H1 (cell line): ENCODE results near the gene EFCAB6. TPM values are rescaled to one million over a fixed set of nuclear protein-coding genes. Genes with fewer than 3 reads are reported as not detected.

Experiments
- CTCF ChIA-PET: fragments of 300-600 bp; sonication (Branson Sonifier 250); formaldehyde crosslinking; loops from one replicate; lab custom pipeline; 2021; ENCODE audit not compliant: partially characterized antibody; lab: Charles Lee
- POLR2A ChIA-PET: fragments of 300-600 bp; sonication (Branson Sonifier 250); formaldehyde crosslinking; loops from one replicate; lab custom pipeline; 2021; ENCODE audit warnings: inconsistent platforms; ENCODE audit not compliant: partially characterized antibody; lab: Charles Lee
- DNase-seq, 2 experiments: peaks; one replicate each; pipeline versions ENCODE4 v3.0.0 to v3.0.0-alpha.2; 2010 to 2022; ENCODE audit warnings: low spot score in 2 of 2, low read depth in 1 of 2, mixed read lengths in 1 of 2
- FAIRE-seq: peaks from 2 replicates; lab custom pipeline; 2011; peaks lifted over from hg19 to GRCh38; lab: Jason Lieb, UNC
- H2AFZ ChIP-seq: 2 replicates; pipeline ENCODE4 v1.8.1; 2012; ENCODE audit warnings: low read length, inconsistent platforms
- H2AK5ac ChIP-seq: 2 replicates; pipeline ENCODE4 v1.6.1; 2013; ENCODE audit warnings: low read depth, low read length
- H2BK120ac ChIP-seq: replicated peaks from 2 replicates; pipeline ENCODE3; 2013; ENCODE audit warnings: low read depth, low read length, inconsistent platforms
- H2BK12ac ChIP-seq: 2 replicates; pipeline ENCODE4 v1.6.1; 2013; ENCODE audit warnings: low read depth, low read length
- H2BK15ac ChIP-seq: 2 replicates; pipeline ENCODE4 v1.6.1; 2013; ENCODE audit warnings: low read length
- H2BK20ac ChIP-seq: 2 replicates; pipeline ENCODE4 v1.6.1; 2013; ENCODE audit warnings: low read length
- H2BK5ac ChIP-seq: 2 replicates; pipeline ENCODE4 v1.6.1; 2013; ENCODE audit warnings: low read depth, low read length
- H3K14ac ChIP-seq: 2 replicates; pipeline ENCODE4 v1.6.1; 2013; ENCODE audit warnings: inconsistent platforms; ENCODE audit not compliant: insufficient read length
- H3K18ac ChIP-seq: 2 replicates; pipeline ENCODE4 v1.6.1; 2013; ENCODE audit warnings: low read length; ENCODE audit errors: extremely low read depth
- H3K23ac ChIP-seq: 2 replicates; pipeline ENCODE4 v1.6.1; 2013; ENCODE audit warnings: inconsistent platforms; ENCODE audit not compliant: insufficient read length
- H3K23me2 ChIP-seq: 2 replicates; pipeline ENCODE4 v1.6.1; 2013; ENCODE audit warnings: low read depth, low read length
- H3K27ac ChIP-seq: 2 replicates; pipeline ENCODE4 v1.6.1; 2011; ENCODE audit warnings: low read depth, low read length, inconsistent platforms
- H3K27me3 ChIP-seq, 4 experiments: replicated peaks in 1 of 4; 1 replicate in 1 of 4; 2 replicates in 3 of 4; pipeline versions ENCODE4 v1.6.1 to v1.8.1; 2011 to 2013; ENCODE audit warnings: low read length in 3 of 4, mild to moderate bottlenecking in 3 of 4, inconsistent platforms in 2 of 4, mixed read lengths in 2 of 4, moderate library complexity in 1 of 4; ENCODE audit not compliant: control insufficient read depth in 3 of 4, insufficient read depth in 3 of 4; ENCODE audit errors: extremely low read depth in 1 of 4
- H3K36me3 ChIP-seq, 4 experiments: 2 replicates each; pipeline versions ENCODE4 v1.6.1 to v1.8.1; 2011 to 2013; ENCODE audit warnings: mild to moderate bottlenecking in 4 of 4, low read length in 3 of 4, moderate library complexity in 2 of 4, control low read depth in 1 of 4, inconsistent platforms in 1 of 4; ENCODE audit not compliant: insufficient read depth in 4 of 4, control insufficient read depth in 2 of 4
- H3K4ac ChIP-seq: replicated peaks from 2 replicates; pipeline ENCODE3; 2013; ENCODE audit warnings: low read length, low read depth, mixed read lengths, inconsistent platforms; ENCODE audit not compliant: insufficient read length
- H3K4me1 ChIP-seq, 4 experiments: replicated peaks in 1 of 4; 1 replicate in 1 of 4; 2 replicates in 3 of 4; pipeline versions ENCODE4 v1.6.1 to v1.8.1; 2011 to 2013; ENCODE audit warnings: low read length in 3 of 4, inconsistent platforms in 2 of 4, mixed read lengths in 1 of 4; ENCODE audit not compliant: insufficient read depth in 4 of 4, control insufficient read depth in 3 of 4
- H3K4me2 ChIP-seq, 2 experiments: 2 replicates each; pipeline versions ENCODE4 v1.6.1 to v1.8.1; 2011 to 2013; ENCODE audit warnings: low read depth in 2 of 2, low read length in 2 of 2, control low read depth in 1 of 2, inconsistent platforms in 1 of 2, mild to moderate bottlenecking in 1 of 2; ENCODE audit not compliant: insufficient read depth in 1 of 2
- H3K4me3 ChIP-seq, 4 experiments: fragments of 200-600, 300-600 bp in 1 of 4; sonication (generic), shearing (Covaris generic), sonication (Bioruptor Twin) in 1 of 4; 2 replicates each; pipeline versions ENCODE4 v1.5.1 to v1.8.1; 2011 to 2016; ENCODE audit warnings: low read length in 4 of 4, low read depth in 3 of 4, control low read depth in 2 of 4, inconsistent platforms in 2 of 4, mild to moderate bottlenecking in 2 of 4, mixed read lengths in 1 of 4, moderate library complexity in 1 of 4; ENCODE audit not compliant: insufficient read depth in 2 of 4; ENCODE audit errors: extremely low read depth in 1 of 4
- H3K56ac ChIP-seq: replicated peaks from 2 replicates; pipeline ENCODE3; 2013; ENCODE audit warnings: low read depth, mild to moderate bottlenecking, mixed read lengths, low read length, inconsistent platforms; ENCODE audit not compliant: insufficient read length
- H3K79me1 ChIP-seq: 2 replicates; pipeline ENCODE4 v1.6.1; 2013; ENCODE audit warnings: low read depth, low read length, control low read depth
- H3K79me2 ChIP-seq, 2 experiments: 2 replicates each; pipeline versions ENCODE4 v1.6.1 to v1.8.1; 2012 to 2013; ENCODE audit warnings: low read length in 2 of 2, mild to moderate bottlenecking in 2 of 2, inconsistent platforms in 1 of 2; ENCODE audit not compliant: insufficient read depth in 2 of 2, control insufficient read depth in 1 of 2
- H3K9ac ChIP-seq, 4 experiments: replicated peaks in 1 of 4; 1 replicate in 1 of 4; 2 replicates in 3 of 4; pipeline versions ENCODE4 v1.6.1 to v1.8.1; 2011 to 2013; ENCODE audit warnings: low read depth in 3 of 4, low read length in 3 of 4, control low read depth in 2 of 4, mild to moderate bottlenecking in 2 of 4, moderate library complexity in 2 of 4, inconsistent platforms in 1 of 4; ENCODE audit errors: extremely low read depth in 1 of 4
- H3K9me3 ChIP-seq, 2 experiments: 2 replicates each; pipeline versions ENCODE4 v1.6.1 to v1.8.1; 2012 to 2013; ENCODE audit warnings: mild to moderate bottlenecking in 2 of 2, moderate library complexity in 2 of 2, control low read depth in 1 of 2, inconsistent platforms in 1 of 2, low read depth in 1 of 2, low read length in 1 of 2, mixed read lengths in 1 of 2; ENCODE audit not compliant: insufficient read depth in 2 of 2
- H4K20me1 ChIP-seq, 2 experiments: replicated peaks in 1 of 2; 2 replicates each; pipeline versions ENCODE3 to v1.8.1; 2011 to 2013; ENCODE audit warnings: inconsistent platforms in 2 of 2, low read length in 2 of 2, mild to moderate bottlenecking in 1 of 2; ENCODE audit not compliant: insufficient read depth in 2 of 2, control insufficient read depth in 1 of 2
- H4K5ac ChIP-seq: 2 replicates; pipeline ENCODE4 v1.6.1; 2013; ENCODE audit warnings: low read length, low read depth, mixed read lengths, inconsistent platforms; ENCODE audit not compliant: insufficient read length
- H4K8ac ChIP-seq: 2 replicates; pipeline ENCODE4 v1.8.0; 2013; ENCODE audit warnings: mild to moderate bottlenecking, moderate library complexity, low read length, inconsistent platforms; ENCODE audit not compliant: insufficient read depth; ENCODE audit errors: extremely low read depth
- H4K91ac ChIP-seq: replicated peaks from 2 replicates; pipeline ENCODE3; 2013; ENCODE audit warnings: low read length, mixed read lengths, inconsistent platforms; ENCODE audit not compliant: insufficient read length
- CHD2 ChIP-seq: IDR thresholded peaks from 2 replicates; pipeline ENCODE4 v1.6.1; 2012; ENCODE audit warnings: low read length, improper control_type of control experiment
- CREB1 ChIP-seq: IDR thresholded peaks from 2 replicates; pipeline ENCODE4 v1.6.1; 2012; ENCODE audit warnings: inconsistent platforms
- POLR2AphosphoS5 ChIP-seq: IDR thresholded peaks from 2 replicates; pipeline ENCODE4 v1.6.1; 2011; ENCODE audit warnings: low read depth, low read length
- RBBP5 ChIP-seq: IDR thresholded peaks from 2 replicates; pipeline ENCODE4 v1.7.1; 2012; ENCODE audit warnings: low read depth, mild to moderate bottlenecking, inconsistent platforms, low read length, moderate library complexity, borderline replicate concordance
- SAP30 ChIP-seq: fragments of 300-600 bp; sonication (generic); IDR thresholded peaks from 2 replicates; pipeline ENCODE4 v1.7.1; 2012; ENCODE audit warnings: low read length, moderate library complexity, mild to moderate bottlenecking, inconsistent platforms; ENCODE audit not compliant: insufficient read depth, insufficient replicate concordance
- TBP ChIP-seq: IDR thresholded peaks from 2 replicates; pipeline ENCODE4 v1.6.1; 2011; ENCODE audit warnings: low read depth, low read length, improper control_type of control experiment
- WGBS, 2 experiments: shearing (Covaris generic) in 1 of 2; methylation state at CpG; one replicate each; pipeline versions ENCODE4 v1.1.6 to v1.1.7; 2013 to 2015; ENCODE audit warnings: low lambda C conversion rate in 2 of 2, mixed read lengths in 2 of 2, inconsistent platforms in 1 of 2, low coverage in 1 of 2, missing lambda C conversion rate in 1 of 2; ENCODE audit not compliant: insufficient replicate concordance in 2 of 2, insufficient coverage in 1 of 2, insufficient read length in 1 of 2; ENCODE audit errors: extremely low coverage in 1 of 2, missing lambda C conversion rate in 1 of 2; 5-methylcytosine and 5-hydroxymethylcytosine counted together
- polyA plus RNA-seq, 7 experiments: library from polyadenylated mRNA; depleted of rRNA in 3 of 7; stranded (reverse) in 5 of 7; unstranded in 2 of 7; fragments of >200 nt in 5 of 7; fragments of 200-250 nt in 2 of 7; gene quantifications; 1 replicate in 5 of 7; 2 replicates in 1 of 7; 4 replicates in 1 of 7; pipeline versions ENCODE4 v1.2.1 to v1.2.3, GENCODE V29; 2011 to 2013; ENCODE audit warnings: missing spikeins in 2 of 7, mixed read lengths in 2 of 7
- total RNA-seq: library from RNA; stranded (reverse); fragmentation: NEBNext Ultra II Directional; extraction: Animal tissue kit (Norgen Biotek cat#: 25700); gene quantifications from 2 replicates; pipeline ENCODE4 v1.2.1, GENCODE V29; 2021

EFCAB6 gene
- total and polyA plus RNA-seq, 2 of the 8 experiments (the other 6 are each of a cell fraction or from before 2014, with no cell fraction given) = 0.32 to 1.7 TPM

DNA sequence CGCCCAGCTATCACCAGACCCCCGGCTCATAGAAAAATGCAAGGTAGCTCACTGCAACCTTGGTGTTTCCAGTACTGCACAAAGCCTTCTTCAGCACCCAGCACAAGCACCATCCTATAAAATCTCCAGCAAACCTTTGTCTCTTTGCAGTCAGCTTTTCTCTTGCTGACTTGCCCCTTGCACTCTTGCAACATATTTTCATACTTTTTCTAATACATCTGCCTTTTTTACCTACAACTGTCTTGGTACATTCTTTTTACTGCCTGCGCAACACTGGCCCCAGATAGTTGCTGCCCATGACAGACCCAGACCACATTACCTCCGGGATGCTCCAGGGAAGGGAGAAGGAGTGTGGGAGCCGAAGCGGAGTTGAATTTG lies 257.9 kb downstream of the EFCAB6 start:
- no peak overlapping the region for H2AK5ac ChIP-seq
- no peak overlapping the region for H3K4me2 ChIP-seq
- DNase-seq (no peak), FAIRE-seq (no peak)
- H3K23me2 ChIP-seq = no peaks in the 10 kb centered on the region
- H3K18ac ChIP-seq = no peak overlapping the region
- ChIA-PET CTCF (no interaction called here), POLR2A (no interaction called here)
- no peak overlapping the region for H2BK5ac ChIP-seq
- H3K4ac ChIP-seq = no peak overlapping the region
- no peak overlapping the region for H4K8ac ChIP-seq
- H3K27ac ChIP-seq = no peak overlapping the region
- no peak overlapping the region for H3K4me3 ChIP-seq
- H4K91ac ChIP-seq = no peak overlapping the region
- 79% methylated on average over 6 of the region's 6 CpGs; no CpG with 5 or more reads in 1 of the 2 experiments for WGBS, 2 experiments
- H3K14ac ChIP-seq = no peak overlapping the region
- H3K23ac ChIP-seq = no peak overlapping the region
- H4K5ac ChIP-seq = no peak overlapping the region
- H3K79me1 ChIP-seq = no peaks in the 10 kb centered on the region
- H3K4me1 ChIP-seq = peaks cover 0 to 3% (median 1%) of the 10 kb centered on the region in 4 experiments; a peak in 3 of 7 replicates
- no peak overlapping the region for H3K9ac ChIP-seq
- no peak for TF ChIP-seq SAP30
- TF ChIP-seq CHD2 = no peak
- no peak for TF ChIP-seq RBBP5
- no peak for TF ChIP-seq POLR2AphosphoS5
- no peak for TF ChIP-seq TBP
- TF ChIP-seq CREB1 = no peak
- H2BK120ac ChIP-seq = no peak overlapping the region
- no peaks in the 10 kb centered on the region for H3K36me3 ChIP-seq
- H2BK12ac ChIP-seq = no peak overlapping the region
- H4K20me1 ChIP-seq = no peaks in the 10 kb centered on the region
- H3K56ac ChIP-seq = no peak overlapping the region
- H2BK15ac ChIP-seq = no peak overlapping the region
- H3K79me2 ChIP-seq = no peaks in the 10 kb centered on the region
- H3K27me3 ChIP-seq = no peaks in the 10 kb centered on the region
- peaks cover 10 to 11% of the 10 kb centered on the region in 2 experiments; a peak in 2 of 4 replicates for H3K9me3 ChIP-seq
- H2BK20ac ChIP-seq = no peak overlapping the region
- no peak overlapping the region for H2AFZ ChIP-seq
